Mesothelial cell of epicardium (in vitro differentiated cells): ENCODE results near the gene MASP2. TPM values are rescaled to one million over a fixed set of nuclear protein-coding genes. Genes with fewer than 3 reads are reported as not detected.
"Not testable (repeated sequence)": the region's sequence is repeated elsewhere in the genome, so short reads cannot be mapped to it uniquely, and the experiment has no call there.

Source experiments
- DNase-seq, 2 experiments: peaks; one replicate each; pipeline ENCODE4 v3.0.0; 2021; ENCODE audit warnings: low spot score in 2 of 2; ENCODE audit not compliant: unreplicated experiment in 2 of 2
- H3K27ac Mint-ChIP-seq: 2 replicates; pipeline ENCODE4 v1.8.0; 2021; ENCODE audit warnings: mixed read lengths
- H3K27me3 Mint-ChIP-seq: 2 replicates; pipeline ENCODE4 v1.8.0; 2021; ENCODE audit warnings: low read depth, mixed read lengths
- H3K36me3 Mint-ChIP-seq: 2 replicates; pipeline ENCODE4 v1.8.0; 2021; ENCODE audit warnings: mixed read lengths
- H3K4me1 Mint-ChIP-seq: 2 replicates; pipeline ENCODE4 v1.8.0; 2021; ENCODE audit warnings: mixed read lengths
- H3K4me3 Mint-ChIP-seq: 2 replicates; pipeline ENCODE4 v1.8.0; 2021; ENCODE audit warnings: mild to moderate bottlenecking, moderate library complexity, mixed read lengths
- H3K9me3 Mint-ChIP-seq: 2 replicates; pipeline ENCODE4 v1.8.0; 2021; ENCODE audit warnings: mixed read lengths
- total RNA-seq: library from RNA; stranded (reverse); gene quantifications from 3 replicates; pipeline ENCODE4 v1.2.1, GENCODE V29; 2021
- TF ChIP-seq, protein P1 (sequence below): fragments of 200-600 bp; sonication (generic); IDR thresholded peaks from one replicate; pipeline ENCODE4 v1.5.0; 2021; ENCODE audit warnings: antibody characterized with exemption; ENCODE audit not compliant: unreplicated experiment

MASP2 gene
- total RNA-seq, 1 donor from 2014 or later, result 0.20 TPM

DNA sequence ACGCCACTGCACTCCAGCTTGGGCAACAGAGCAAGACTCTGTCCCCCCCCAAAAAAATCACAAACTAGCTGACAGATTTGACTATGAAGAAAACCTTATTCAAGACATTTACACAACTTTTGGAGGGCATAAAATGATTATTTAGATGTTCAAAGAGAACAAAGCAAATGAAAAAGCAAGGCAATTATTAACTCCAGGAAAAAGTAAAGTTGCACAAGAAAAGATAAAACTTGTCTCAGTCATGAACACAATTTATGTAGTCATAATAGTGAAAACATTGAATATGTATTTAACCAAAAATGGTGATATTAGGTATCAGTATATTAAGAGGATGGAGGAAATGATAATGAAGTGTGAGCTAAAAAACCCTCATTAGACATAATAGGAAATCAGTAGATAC, 46.5 kb downstream of the MASP2 start:
- Mint-ChIP-seq H3K4me1 (no peaks in the 10 kb centered on the region), H3K27me3 (no peaks in the 10 kb centered on the region), H3K9me3 (peaks cover 9% of the 10 kb centered on the region), H3K36me3 (no peaks in the 10 kb centered on the region), H3K27ac (no peak overlapping the region), H3K4me3 (no peak overlapping the region)
- DNase-seq, result no peak
- TF ChIP-seq, protein P1, sequence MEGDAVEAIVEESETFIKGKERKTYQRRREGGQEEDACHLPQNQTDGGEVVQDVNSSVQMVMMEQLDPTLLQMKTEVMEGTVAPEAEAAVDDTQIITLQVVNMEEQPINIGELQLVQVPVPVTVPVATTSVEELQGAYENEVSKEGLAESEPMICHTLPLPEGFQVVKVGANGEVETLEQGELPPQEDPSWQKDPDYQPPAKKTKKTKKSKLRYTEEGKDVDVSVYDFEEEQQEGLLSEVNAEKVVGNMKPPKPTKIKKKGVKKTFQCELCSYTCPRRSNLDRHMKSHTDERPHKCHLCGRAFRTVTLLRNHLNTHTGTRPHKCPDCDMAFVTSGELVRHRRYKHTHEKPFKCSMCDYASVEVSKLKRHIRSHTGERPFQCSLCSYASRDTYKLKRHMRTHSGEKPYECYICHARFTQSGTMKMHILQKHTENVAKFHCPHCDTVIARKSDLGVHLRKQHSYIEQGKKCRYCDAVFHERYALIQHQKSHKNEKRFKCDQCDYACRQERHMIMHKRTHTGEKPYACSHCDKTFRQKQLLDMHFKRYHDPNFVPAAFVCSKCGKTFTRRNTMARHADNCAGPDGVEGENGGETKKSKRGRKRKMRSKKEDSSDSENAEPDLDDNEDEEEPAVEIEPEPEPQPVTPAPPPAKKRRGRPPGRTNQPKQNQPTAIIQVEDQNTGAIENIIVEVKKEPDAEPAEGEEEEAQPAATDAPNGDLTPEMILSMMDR, result no peak

DNA sequence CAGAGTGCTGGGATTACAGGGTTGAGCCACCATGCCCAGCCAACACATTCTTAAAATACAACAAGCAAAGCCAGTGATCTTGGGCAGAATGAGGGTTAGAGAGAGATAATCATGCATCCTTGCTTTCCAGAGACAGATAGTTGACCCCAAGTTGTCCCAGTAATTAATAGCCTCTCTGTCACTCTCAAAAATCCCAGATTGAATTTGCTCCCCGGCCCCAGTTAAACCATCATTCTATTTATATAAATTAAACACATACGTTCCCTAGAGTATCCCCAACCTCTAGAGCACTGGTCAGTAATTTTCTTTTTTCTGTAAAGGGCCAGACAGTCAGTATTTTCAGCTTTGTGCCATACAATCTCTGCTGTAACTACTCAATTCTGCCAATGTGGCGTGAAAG, 50.9 kb downstream of the MASP2 start:
- H3K27ac Mint-ChIP-seq, result no peak overlapping the region
- no peaks in the 10 kb centered on the region for H3K36me3 Mint-ChIP-seq
- TF ChIP-seq, protein P1, result no peak
- no peak overlapping the region for H3K4me3 Mint-ChIP-seq
- H3K27me3 Mint-ChIP-seq, result no peaks in the 10 kb centered on the region
- H3K4me1 Mint-ChIP-seq, result no peaks in the 10 kb centered on the region
- H3K9me3 Mint-ChIP-seq, result peaks cover 9% of the 10 kb centered on the region
- no peak for DNase-seq

DNA sequence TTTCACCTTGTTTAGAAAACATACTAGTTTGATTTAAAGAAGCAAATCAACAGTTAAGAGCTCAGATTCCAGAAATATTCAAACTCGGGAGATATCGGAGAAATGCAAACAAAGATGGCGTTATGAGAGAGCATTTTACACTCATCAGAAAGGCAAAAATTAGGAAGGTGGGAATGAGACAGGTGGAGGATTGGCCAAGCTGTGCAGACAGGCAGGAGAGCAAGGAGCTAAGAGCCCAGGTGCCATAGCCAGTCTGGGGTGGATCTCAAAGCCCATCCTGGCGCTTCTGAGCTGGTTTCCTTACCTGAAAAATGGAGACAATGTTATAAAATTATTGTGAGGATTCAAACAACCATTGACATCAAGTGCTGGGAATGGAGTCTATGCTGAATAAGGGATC, 54.2 kb downstream of the MASP2 start:
- Mint-ChIP-seq H3K27me3 (peaks cover 5% of the 10 kb centered on the region), H3K4me1 (no peaks in the 10 kb centered on the region), H3K4me3 (no peak overlapping the region), H3K36me3 (no peaks in the 10 kb centered on the region), H3K9me3 (no peaks in the 10 kb centered on the region), H3K27ac (no peak overlapping the region)
- DNase-seq, result no peak
- TF ChIP-seq, protein P1, result no peak

DNA sequence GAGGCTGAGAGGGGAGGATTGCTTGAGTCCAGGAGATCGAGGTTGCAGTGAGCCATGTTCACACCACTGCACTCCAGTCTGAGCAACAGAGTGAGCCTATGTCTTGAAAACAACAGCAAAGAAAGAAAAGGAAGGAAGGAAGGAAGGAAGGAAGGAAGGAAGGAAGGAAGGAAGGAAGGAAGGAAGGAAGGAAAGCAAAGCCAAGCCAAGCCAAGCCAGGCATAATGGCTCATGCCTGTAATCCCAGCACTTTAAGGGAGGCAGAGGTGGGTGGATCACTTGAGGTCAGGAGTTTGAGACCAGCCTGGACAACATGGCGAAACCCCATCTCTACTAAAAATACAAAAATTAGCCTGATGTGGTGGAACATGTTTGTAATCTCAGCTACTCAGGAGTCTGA, 55.0 kb downstream of the MASP2 start:
- not testable (repeated sequence) for H3K4me1 Mint-ChIP-seq, DNase-seq, H3K4me3 Mint-ChIP-seq, H3K9me3 Mint-ChIP-seq, H3K27ac Mint-ChIP-seq, H3K36me3 Mint-ChIP-seq
- peaks cover 12% of the 10 kb centered on the region for H3K27me3 Mint-ChIP-seq

DNA sequence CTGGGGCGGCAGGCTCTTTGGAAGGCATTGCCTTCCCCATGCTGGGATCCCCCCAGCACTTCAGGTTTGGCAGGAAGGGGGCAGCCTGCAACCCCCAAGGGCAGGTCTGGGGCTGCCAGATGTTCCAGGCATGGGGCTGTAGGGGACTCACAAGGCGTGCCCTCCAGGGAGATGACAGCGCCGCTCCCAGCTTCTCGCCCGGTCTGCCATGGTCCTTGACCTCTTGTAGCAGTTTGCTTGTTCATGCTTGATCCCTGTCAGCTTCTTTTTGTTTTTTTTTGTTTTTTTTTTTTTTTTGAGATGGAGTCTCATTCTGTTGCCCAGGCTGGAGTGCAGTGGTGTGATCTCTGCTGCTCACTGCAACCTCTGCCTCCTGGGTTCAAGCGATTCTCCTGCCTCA, 56.2 kb downstream of the MASP2 start:
- H3K4me1 Mint-ChIP-seq, result no peaks in the 10 kb centered on the region
- no peak overlapping the region for H3K27ac Mint-ChIP-seq
- no peak for DNase-seq
- no peak overlapping the region for H3K4me3 Mint-ChIP-seq
- H3K27me3 Mint-ChIP-seq, result peaks cover 16% of the 10 kb centered on the region
- H3K9me3 Mint-ChIP-seq, result no peaks in the 10 kb centered on the region
- TF ChIP-seq, protein P1, result no peak
- no peaks in the 10 kb centered on the region for H3K36me3 Mint-ChIP-seq

DNA sequence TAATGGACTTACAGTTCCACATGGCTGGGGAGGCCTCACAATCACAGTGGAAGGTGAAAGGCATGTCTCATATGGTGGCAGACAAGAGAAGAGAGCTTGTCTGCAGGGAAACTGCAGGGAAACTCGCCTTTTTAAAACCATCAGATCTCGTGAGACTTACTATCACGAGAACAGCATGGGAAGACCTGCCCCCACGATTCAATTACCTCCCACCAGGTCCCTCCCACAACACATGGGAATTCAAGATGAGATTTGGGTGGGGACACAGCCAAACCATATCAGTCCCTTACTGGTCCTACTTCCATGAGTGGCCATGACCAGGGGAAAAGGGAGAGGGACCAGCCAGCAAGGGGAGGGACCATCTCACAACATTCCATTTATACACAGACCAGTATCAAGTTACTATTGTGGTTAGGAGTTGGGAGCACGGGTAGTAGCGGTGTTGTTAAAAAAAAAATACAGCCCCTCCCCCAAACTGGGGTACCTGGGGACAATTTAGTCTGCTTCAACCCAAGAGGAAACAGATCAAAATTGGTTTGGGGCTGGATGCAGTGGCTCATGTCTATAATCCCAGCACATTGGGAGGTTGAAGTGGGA, 57.0 kb downstream of the MASP2 start:
- peaks cover 16% of the 10 kb centered on the region for H3K27me3 Mint-ChIP-seq
- not testable (repeated sequence) for DNase-seq, H3K4me3 Mint-ChIP-seq, H3K36me3 Mint-ChIP-seq, H3K27ac Mint-ChIP-seq, H3K4me1 Mint-ChIP-seq, H3K9me3 Mint-ChIP-seq

DNA sequence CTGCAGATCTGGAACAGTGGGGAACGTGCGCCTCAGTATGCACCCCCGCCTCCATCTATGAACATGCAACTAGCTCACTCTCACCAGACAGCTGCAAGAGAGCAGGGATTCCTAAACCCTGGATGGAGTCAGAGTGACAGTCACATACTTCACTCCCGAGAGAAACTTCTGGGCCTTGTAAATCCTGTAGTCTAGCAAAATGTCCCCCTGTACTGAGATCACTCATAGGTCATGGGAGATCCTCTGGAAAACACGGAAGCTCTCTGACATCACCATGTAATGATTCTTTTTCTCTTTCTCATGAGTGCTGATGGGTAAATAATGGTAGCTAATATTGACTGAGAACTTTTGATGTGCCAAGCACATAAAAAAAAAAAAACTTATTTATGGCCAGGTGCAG, 57.9 kb downstream of the MASP2 start:
- Mint-ChIP-seq H3K4me1 (no peaks in the 10 kb centered on the region), H3K36me3 (no peaks in the 10 kb centered on the region), H3K27ac (no peak overlapping the region), H3K4me3 (no peak overlapping the region), H3K9me3 (no peaks in the 10 kb centered on the region), H3K27me3 (peaks cover 20% of the 10 kb centered on the region)
- no peak for DNase-seq
- TF ChIP-seq, protein P1, result no peak
